Ovary (tissue), 9 donors: Measurements from ENCODE around the gene ACOT7. TPM values are rescaled to one million over a fixed set of nuclear protein-coding genes. Genes with fewer than 3 reads are reported as not detected.

ENCODE experiments used
- DNase-seq, 5 donors: peaks; one replicate each; pipeline ENCODE4 v3.0.0-alpha.2; 2019 to 2020
- H3K27ac ChIP-seq, 2 donors: fragments of 200-600 bp; one replicate each; pipeline versions ENCODE4 v1.5.1 to v1.8.0; 2019 to 2022
- H3K27me3 ChIP-seq: fragments of 200-600 bp; one replicate; pipeline ENCODE4 v1.8.0; 2022
- H3K36me3 ChIP-seq: fragments of 200-600 bp; sonication (generic); one replicate; pipeline ENCODE4 v1.5.1; 2019
- H3K4me1 ChIP-seq: one replicate; pipeline ENCODE4 v1.8.1; 2013; ENCODE audit warnings: mild to moderate bottlenecking, moderate library complexity; ENCODE audit not compliant: insufficient read depth
- H3K4me3 ChIP-seq: fragments of 200-600 bp; sonication (generic); one replicate; pipeline ENCODE4 v1.5.1; 2017
- H3K9me3 ChIP-seq, 2 donors: fragments of 200-600 bp in 1 of 2; sonication (generic) in 1 of 2; one replicate each; pipeline versions ENCODE4 v1.5.1 to v1.8.1; 2013 to 2019; ENCODE audit warnings: mild to moderate bottlenecking in 1 of 2, moderate library complexity in 1 of 2
- EP300 ChIP-seq: sonication (generic); formaldehyde crosslinking; IDR thresholded peaks from one replicate; pipeline ENCODE4 v1.6.1; 2017; ENCODE audit warnings: antibody characterized with exemption
- POLR2A ChIP-seq: fragments of 450-650 bp; IDR thresholded peaks from one replicate; pipeline ENCODE4 v1.6.1; 2017; ENCODE audit warnings: antibody characterized with exemption, mild to moderate bottlenecking, moderate library complexity
- whole genome bisulfite sequencing, 3 donors: extraction: QIAGEN DNeasy Blood & Tissue Kit in 1 of 3; methylation state at CpG; one replicate each; pipeline versions ENCODE4 v1.1.5 to v1.1.7; 2013 to 2017; 5-methylcytosine and 5-hydroxymethylcytosine counted together
- intact Hi-C, 4 donors: fragments of 100-400 bp; cut with DNase I; formaldehyde crosslinking; loops; one replicate each; pipeline versions ENCODE4 v1.11.0 to v1.15.1; 2022 to 2023
- polyA plus RNA-seq, 2 donors: library from polyadenylated mRNA; stranded (reverse); fragments of 200-250 nt in 1 of 2; fragments of 350-450 nt in 1 of 2; fragmentation: Illumina TruSeq in 1 of 2; extraction: RNeasy Lipid Tissue Mini Kit (QIAGEN cat#74804) in 1 of 2; gene quantifications; one replicate each; pipeline ENCODE4 v1.2.3, GENCODE V29; 2013 to 2014
- total RNA-seq, 7 donors: library from RNA; depleted of rRNA in 2 of 7; stranded (reverse); fragments of >200 nt in 2 of 7; fragmentation: NEBNext Ultra II Directional in 3 of 7; extraction: Animal tissue kit (Norgen Biotek cat#: 25700) in 3 of 7; gene quantifications; one replicate each; pipeline versions ENCODE4 v1.1.0 to v1.2.4, GENCODE V29; 2016 to 2023
- TF ChIP-seq, protein P1 (sequence below), 3 donors: fragments of 450-650 bp in 2 of 3; fragments of 200-600 bp in 1 of 3; IDR thresholded peaks; one replicate each; pipeline versions ENCODE4 v1.5.1 to v1.8.0; 2016 to 2022; ENCODE audit warnings: antibody characterized with exemption in 3 of 3, mild to moderate bottlenecking in 1 of 3
- donor health status: DM: no; HTN: no; CAD: no; lungs with moderate emphysema.
- donor health status: DM: no; HTN: no; CAD: no.
- donor health status: Bipolar disorder and iron deficiency.
- donor health status: DM: yes; HTN: yes; CAD: no.
- donor health status: DM: no; HTN: no; CAD: no.
- donor health status: DM: yes; HTN: yes; CAD: no.

ACOT7 gene
- total and polyA plus RNA-seq, 9 donors = 6.4 to 20.7 (median 11.3) TPM

DNA sequence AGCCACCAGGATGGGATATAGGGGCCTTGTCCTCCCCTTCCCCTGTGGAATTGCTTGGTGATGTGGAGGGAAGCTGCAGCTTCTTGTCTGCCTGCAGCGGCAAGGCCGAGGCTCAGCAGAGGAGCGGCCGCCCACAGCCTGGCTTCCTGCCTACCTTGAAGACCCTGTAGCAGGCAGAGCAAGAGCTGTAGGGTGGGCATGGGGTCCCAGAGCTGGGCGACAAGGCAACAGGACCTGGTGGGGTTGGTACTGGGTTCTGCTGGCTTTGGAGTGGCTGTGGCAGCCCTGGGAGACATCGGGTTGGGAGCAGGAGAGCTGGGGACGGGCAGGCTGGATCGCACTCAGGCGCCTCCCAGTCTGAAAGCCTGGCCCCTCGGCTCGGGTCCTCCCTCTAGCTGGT, 126.9 kb downstream of the ACOT7 start:
- H3K4me3 ChIP-seq = no peak overlapping the region
- H3K4me1 ChIP-seq = peaks cover 19% of the 10 kb centered on the region
- H3K36me3 ChIP-seq = no peaks in the 10 kb centered on the region
- no peaks in the 10 kb centered on the region for H3K9me3 ChIP-seq
- 72 to 82% (median 75%) methylated on average over 11 of the region's 11 CpGs for WGBS, 3 donors
- intact Hi-C loops = no loop called here
- H3K27me3 ChIP-seq = no peaks in the 10 kb centered on the region
- no peak overlapping the region for H3K27ac ChIP-seq
- no peak for DNase-seq
- TF ChIP-seq EP300 (no peak), POLR2A (no peak)
- TF ChIP-seq, protein P1, sequence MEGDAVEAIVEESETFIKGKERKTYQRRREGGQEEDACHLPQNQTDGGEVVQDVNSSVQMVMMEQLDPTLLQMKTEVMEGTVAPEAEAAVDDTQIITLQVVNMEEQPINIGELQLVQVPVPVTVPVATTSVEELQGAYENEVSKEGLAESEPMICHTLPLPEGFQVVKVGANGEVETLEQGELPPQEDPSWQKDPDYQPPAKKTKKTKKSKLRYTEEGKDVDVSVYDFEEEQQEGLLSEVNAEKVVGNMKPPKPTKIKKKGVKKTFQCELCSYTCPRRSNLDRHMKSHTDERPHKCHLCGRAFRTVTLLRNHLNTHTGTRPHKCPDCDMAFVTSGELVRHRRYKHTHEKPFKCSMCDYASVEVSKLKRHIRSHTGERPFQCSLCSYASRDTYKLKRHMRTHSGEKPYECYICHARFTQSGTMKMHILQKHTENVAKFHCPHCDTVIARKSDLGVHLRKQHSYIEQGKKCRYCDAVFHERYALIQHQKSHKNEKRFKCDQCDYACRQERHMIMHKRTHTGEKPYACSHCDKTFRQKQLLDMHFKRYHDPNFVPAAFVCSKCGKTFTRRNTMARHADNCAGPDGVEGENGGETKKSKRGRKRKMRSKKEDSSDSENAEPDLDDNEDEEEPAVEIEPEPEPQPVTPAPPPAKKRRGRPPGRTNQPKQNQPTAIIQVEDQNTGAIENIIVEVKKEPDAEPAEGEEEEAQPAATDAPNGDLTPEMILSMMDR (IDR thresholded peaks at IDR 0.05) = no peak

GRCh38 chr1:6265151-6265550, 128.4 kb downstream of the ACOT7 start:
- intact Hi-C loops = no loop called here
- no peaks in the 10 kb centered on the region for H3K27me3 ChIP-seq
- H3K27ac ChIP-seq = no peak overlapping the region
- DNase-seq = no peak
- H3K4me3 ChIP-seq = no peak overlapping the region
- TF ChIP-seq POLR2A (no peak), EP300 (no peak)
- TF ChIP-seq, protein P1 (IDR thresholded peaks at IDR 0.05) = no peak
- H3K36me3 ChIP-seq = no peaks in the 10 kb centered on the region
- peaks cover 19% of the 10 kb centered on the region for H3K4me1 ChIP-seq
- no peaks in the 10 kb centered on the region for H3K9me3 ChIP-seq
- 43 to 71% (median 63%) methylated on average over 15 of the region's 15 CpGs for WGBS, 3 donors

DNA sequence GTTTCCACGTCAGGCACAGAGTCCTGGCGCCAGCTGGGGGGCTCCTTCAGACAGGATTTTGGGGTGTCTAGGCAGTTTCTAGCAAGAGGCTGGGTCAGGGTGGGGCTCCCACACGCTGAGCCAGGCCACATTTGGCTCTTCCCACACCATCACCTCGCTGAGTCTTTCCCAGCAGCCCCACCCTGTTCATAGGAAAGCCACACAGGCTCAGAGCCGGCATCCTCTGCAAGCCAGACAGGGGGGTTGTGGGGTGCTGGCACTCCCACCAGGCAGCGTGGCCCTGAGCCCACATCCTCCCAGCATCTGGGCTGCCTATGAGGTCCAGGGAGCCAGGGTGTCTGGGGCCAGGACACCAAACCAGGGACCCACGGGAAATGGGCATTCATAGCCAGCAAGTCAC, 129.9 kb downstream of the ACOT7 start:
- Histone ChIP-seq H3K4me1 (peaks cover 23% of the 10 kb centered on the region), H3K4me3 (no peak overlapping the region), H3K27me3 (no peaks in the 10 kb centered on the region), H3K36me3 (no peaks in the 10 kb centered on the region), H3K9me3 (no peaks in the 10 kb centered on the region), H3K27ac (no peak overlapping the region)
- intact Hi-C loops = no loop called here
- 60 to 77% (median 71%) methylated on average over 6 to 7 of the region's 7 CpGs for WGBS, 3 donors
- no peak for DNase-seq
- TF ChIP-seq POLR2A = no peak
- no peak for TF ChIP-seq EP300
- TF ChIP-seq, protein P1 (IDR thresholded peaks at IDR 0.05) = no peak

GRCh38 chr1:6262555-6263420, 130.8 kb downstream of the ACOT7 start:
- 52 to 61% (median 54%) methylated on average over 25 of the region's 25 CpGs for WGBS, 3 donors
- Histone ChIP-seq H3K4me3 (no peak overlapping the region), H3K4me1 (peaks cover 23% of the 10 kb centered on the region), H3K36me3 (no peaks in the 10 kb centered on the region), H3K27ac (no peak overlapping the region), H3K9me3 (no peaks in the 10 kb centered on the region), H3K27me3 (no peaks in the 10 kb centered on the region)
- TF ChIP-seq, protein P1 (IDR thresholded peaks at IDR 0.05) = no peak
- no peak for TF ChIP-seq POLR2A
- no peak for TF ChIP-seq EP300
- intact Hi-C loops = no loop called here
- DNase-seq = peak in 3 of 5 donors; percentile 51 to 63 (median 62)
